HepG2 (cell line): ENCODE data around the gene GPR158. TPM values are rescaled to one million over a fixed set of nuclear protein-coding genes. Genes with fewer than 3 reads are reported as not detected.

Experiments used
- ATAC-seq: fragments of 200-7000 bp; cut with Tn5 transposase; 3 replicates; pipeline ENCODE4 v1.9.1; 2020; ENCODE audit warnings: mild to moderate bottlenecking, moderate library complexity
- BruUV-seq: library from RNA; stranded (reverse); fragments of 400-500 nt; replicated peaks from 2 replicates; lab custom pipeline; 2021; lab: Mats Ljungman, UMichigan
- CTCF ChIA-PET: fragments of 300-600 bp; formaldehyde crosslinking; extraction: SDS; loops from one replicate; lab custom pipeline; 2021; ENCODE audit warnings: low total read pairs, inconsistent platforms, low intra/inter-chr PET ratio; lab: Yijun Ruan, JAX
- POLR2A ChIA-PET: fragments of 350-600 bp; sonication (Branson Sonifier 250); formaldehyde crosslinking; loops from one replicate; lab custom pipeline; 2020; ENCODE audit warnings: antibody characterized with exemption, inconsistent platforms; lab: Yijun Ruan, JAX
- DNase-seq: peaks from one replicate; pipeline ENCODE4 v3.0.0-alpha.2; 2015; ENCODE audit warnings: low spot score
- FAIRE-seq: peaks from 3 replicates; lab custom pipeline; 2011; peaks lifted over from hg19 to GRCh38; lab: Jason Lieb, UNC
- H2AFZ ChIP-seq: one replicate; pipeline ENCODE4 v1.6.1; 2011; ENCODE audit warnings: low read length, inconsistent platforms
- H3K27ac ChIP-seq: fragments of 300-600 bp; 3 replicates; pipeline ENCODE4 v1.8.0; 2011; ENCODE audit warnings: mixed run types, mild to moderate bottlenecking, mixed read lengths, low read length, inconsistent platforms; ENCODE audit not compliant: insufficient read depth; ENCODE audit errors: extremely low read length
- H3K27me3 ChIP-seq, 2 experiments: fragments of 200-600 bp in 1 of 2; 2 replicates in 1 of 2; 3 replicates in 1 of 2; pipeline versions ENCODE4 v1.6.0 to v1.8.0; 2011; ENCODE audit warnings: low read length in 2 of 2, mild to moderate bottlenecking in 2 of 2, moderate library complexity in 2 of 2, inconsistent platforms in 1 of 2; ENCODE audit not compliant: insufficient read depth in 2 of 2, control insufficient read depth in 1 of 2
- H3K36me3 ChIP-seq, 2 experiments: fragments of 200-600 bp in 1 of 2; replicated peaks in 1 of 2; 2 replicates in 1 of 2; 3 replicates in 1 of 2; pipeline versions ENCODE4 v1.5.1 to v1.8.0; 2011; ENCODE audit warnings: low read length in 2 of 2, inconsistent platforms in 1 of 2; ENCODE audit not compliant: insufficient read depth in 2 of 2, control insufficient read depth in 1 of 2
- H3K4me1 ChIP-seq: 2 replicates; pipeline ENCODE4 v1.5.1; 2012; ENCODE audit warnings: low read length, inconsistent platforms; ENCODE audit not compliant: insufficient read depth
- H3K4me2 ChIP-seq: 2 replicates; pipeline ENCODE4 v1.6.0; 2011; ENCODE audit warnings: low read depth, low read length, inconsistent platforms
- H3K4me3 ChIP-seq, 3 experiments: fragments of 200-600 bp in 1 of 3; sonication (generic), shearing (Covaris generic) in 1 of 3; replicated peaks in 1 of 3; 2 replicates each; pipeline ENCODE4 v1.5.1; 2011 to 2016; ENCODE audit warnings: low read length in 3 of 3, inconsistent platforms in 2 of 3, low read depth in 2 of 3, mild to moderate bottlenecking in 2 of 3, control low read depth in 1 of 3, mixed read lengths in 1 of 3; ENCODE audit not compliant: insufficient read depth in 1 of 3
- H3K79me2 ChIP-seq: one replicate; pipeline ENCODE4 v1.6.1; 2011; ENCODE audit warnings: low read length, inconsistent platforms; ENCODE audit not compliant: insufficient read depth
- H3K9ac ChIP-seq: 2 replicates; pipeline ENCODE4 v1.6.0; 2011; ENCODE audit warnings: mild to moderate bottlenecking, low read depth, low read length, inconsistent platforms; ENCODE audit not compliant: insufficient read depth
- H3K9me3 ChIP-seq: 2 replicates; pipeline ENCODE4 v1.5.1; 2012; ENCODE audit warnings: mild to moderate bottlenecking, low read length
- H4K20me1 ChIP-seq: 2 replicates; pipeline ENCODE4 v1.6.0; 2011; ENCODE audit warnings: inconsistent platforms, mild to moderate bottlenecking, low read length, moderate library complexity; ENCODE audit not compliant: insufficient read depth
- HNRNPK ChIP-seq: fragments of 200-400 bp; formaldehyde crosslinking; IDR thresholded peaks from 2 replicates; pipeline ENCODE4 v1.6.1; 2018; ENCODE audit warnings: low read length, low read depth, moderate library complexity, mild to moderate bottlenecking; ENCODE audit not compliant: poor library complexity, severe bottlenecking
- THYN1 ChIP-seq: sonication (generic); formaldehyde crosslinking; IDR thresholded peaks from 2 replicates; pipeline ENCODE4 v1.8.1; 2023; ENCODE audit warnings: low read depth, mild to moderate bottlenecking, moderate library complexity, missing genetic modification reagents, borderline replicate concordance
- ZBTB38 ChIP-seq: sonication (generic); formaldehyde crosslinking; IDR thresholded peaks from 2 replicates; pipeline ENCODE4 v1.5.1; 2020; ENCODE audit warnings: mild to moderate bottlenecking, missing genetic modification reagents
- ZNF333 ChIP-seq: sonication (generic); formaldehyde crosslinking; IDR thresholded peaks from 2 replicates; pipeline ENCODE4 v1.4.0; 2020; ENCODE audit warnings: mild to moderate bottlenecking, missing genetic modification reagents, borderline replicate concordance
- WGBS: methylation state at CpG from one replicate; pipeline ENCODE4 v1.1.6; 2017; ENCODE audit warnings: low lambda C conversion rate; 5-methylcytosine and 5-hydroxymethylcytosine counted together
- in situ Hi-C: cut with HindIII; loops from 2 replicates; pipeline ENCODE4 v1.10.0; 2017; ENCODE audit warnings: low pct_unique_long_range_greater_than_20kb; ENCODE audit not compliant: extremely low pct_ligation_motif_present
- intact Hi-C: fragments of 100-400 bp; cut with micrococcal nuclease; formaldehyde crosslinking; loops from one replicate; pipeline ENCODE4 v1.10.0; 2022; ENCODE audit not compliant: unreplicated experiment
- polyA plus RNA-seq, 8 experiments: library from polyadenylated mRNA; depleted of rRNA in 3 of 8; stranded (reverse) in 7 of 8; unstranded in 1 of 8; fragments of >200 nt; fragmentation: Illumina TruSeq in 4 of 8; extraction: Trizol in 4 of 8; gene quantifications; 2 replicates each; pipeline versions ENCODE4 v1.2.1 to v1.2.3, GENCODE V29; 2011 to 2016; ENCODE audit warnings: low read depth in 4 of 8, missing spikeins in 1 of 8, mixed read lengths in 1 of 8; ENCODE audit not compliant: insufficient read depth in 1 of 8
- total RNA-seq, 5 experiments: library from RNA; depleted of rRNA; stranded (reverse); fragments of >200 nt; fragmentation: Illumina TruSeq; extraction: Trizol; gene quantifications; 2 replicates each; pipeline ENCODE4 v1.2.3, GENCODE V29; 2016; ENCODE audit warnings: low read depth in 1 of 5
- TF ChIP-seq, protein P1 (sequence below): sonication (generic); formaldehyde crosslinking; IDR thresholded peaks from 2 replicates; pipeline ENCODE4 v1.5.0; 2020; ENCODE audit warnings: missing genetic modification reagents, mild to moderate bottlenecking, borderline replicate concordance

The GPR158 gene
- total and polyA plus RNA-seq, 2 of the 13 experiments (the other 11 are each of a cell fraction or from before 2014, with no cell fraction given) = not detected

DNA sequence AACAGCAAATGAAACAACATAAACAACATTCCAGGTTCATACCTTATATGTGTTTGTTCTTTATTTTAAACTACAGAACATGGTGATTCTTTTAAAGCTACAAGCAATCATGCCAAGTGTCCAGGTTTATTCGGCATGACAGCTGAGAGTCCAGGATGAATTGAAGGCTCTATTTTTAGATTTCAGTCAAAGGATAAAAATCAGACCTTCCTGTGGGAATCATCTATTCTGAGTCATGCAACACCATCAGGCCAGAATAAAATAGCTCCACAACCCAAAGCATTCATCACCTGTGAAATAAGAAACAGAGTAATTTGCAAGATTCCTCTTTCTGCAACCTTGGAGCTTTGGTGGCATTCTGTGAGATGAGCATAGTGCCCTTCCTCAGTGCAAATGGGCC lies 466.8 kb downstream of the GPR158 start:
- H3K27me3 ChIP-seq = no peaks in the 10 kb centered on the region
- FAIRE-seq (no peak), ATAC-seq (no peak), DNase-seq (no peak)
- no peak overlapping the region for H3K27ac ChIP-seq
- H3K9ac ChIP-seq = no peak overlapping the region
- no peaks in the 10 kb centered on the region for H3K36me3 ChIP-seq
- H3K4me1 ChIP-seq = no peaks in the 10 kb centered on the region
- in situ Hi-C loops (no loop called here), intact Hi-C loops (no loop called here)
- H3K79me2 ChIP-seq = no peaks in the 10 kb centered on the region
- WGBS = 0% methylated on average over 1 of the region's 1 CpG
- H3K4me2 ChIP-seq = no peak overlapping the region
- H3K4me3 ChIP-seq = no peak overlapping the region
- BruUV-seq = no TSS peak
- H4K20me1 ChIP-seq = no peaks in the 10 kb centered on the region
- H3K9me3 ChIP-seq = no peaks in the 10 kb centered on the region
- ChIA-PET CTCF (no interaction called here), POLR2A (no interaction called here)
- TF ChIP-seq HNRNPK (no peak), ZNF333 (CRISPR knock-in tag) (no peak)
- no peak overlapping the region for H2AFZ ChIP-seq

DNA sequence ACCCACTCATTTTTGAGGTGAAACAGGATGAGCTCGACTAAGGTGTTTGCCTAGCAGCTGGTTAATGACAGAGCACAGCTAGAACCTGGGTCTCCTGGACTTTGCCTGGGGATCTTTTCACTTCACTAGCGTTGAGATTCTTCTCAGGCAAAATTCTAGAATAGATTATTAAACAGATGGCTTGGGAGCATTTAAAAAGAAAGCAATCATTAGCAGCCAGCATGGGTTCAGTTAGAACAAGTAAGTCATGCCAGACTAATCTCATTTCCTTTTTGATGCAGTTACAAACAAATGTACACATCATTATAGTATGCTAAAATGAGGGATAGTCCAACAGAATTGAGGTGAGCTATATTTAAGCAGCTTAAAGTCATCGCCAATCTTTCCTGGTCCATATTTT lies 467.9 kb downstream of the GPR158 start:
- 0% methylated on average over 3 of the region's 3 CpGs for WGBS
- Histone ChIP-seq H3K27ac (no peak overlapping the region), H3K9ac (no peak overlapping the region), H3K4me1 (no peaks in the 10 kb centered on the region), H3K36me3 (no peaks in the 10 kb centered on the region), H3K4me3 (no peak overlapping the region), H2AFZ (no peak overlapping the region), H3K79me2 (no peaks in the 10 kb centered on the region), H3K27me3 (no peaks in the 10 kb centered on the region), H3K9me3 (no peaks in the 10 kb centered on the region), H4K20me1 (no peaks in the 10 kb centered on the region), H3K4me2 (no peak overlapping the region)
- CTCF ChIA-PET = no interaction called here
- ATAC-seq (no peak), DNase-seq (no peak), FAIRE-seq (no peak)
- BruUV-seq = no TSS peak
- intact Hi-C loops = no loop called here
- TF ChIP-seq, protein P1, sequence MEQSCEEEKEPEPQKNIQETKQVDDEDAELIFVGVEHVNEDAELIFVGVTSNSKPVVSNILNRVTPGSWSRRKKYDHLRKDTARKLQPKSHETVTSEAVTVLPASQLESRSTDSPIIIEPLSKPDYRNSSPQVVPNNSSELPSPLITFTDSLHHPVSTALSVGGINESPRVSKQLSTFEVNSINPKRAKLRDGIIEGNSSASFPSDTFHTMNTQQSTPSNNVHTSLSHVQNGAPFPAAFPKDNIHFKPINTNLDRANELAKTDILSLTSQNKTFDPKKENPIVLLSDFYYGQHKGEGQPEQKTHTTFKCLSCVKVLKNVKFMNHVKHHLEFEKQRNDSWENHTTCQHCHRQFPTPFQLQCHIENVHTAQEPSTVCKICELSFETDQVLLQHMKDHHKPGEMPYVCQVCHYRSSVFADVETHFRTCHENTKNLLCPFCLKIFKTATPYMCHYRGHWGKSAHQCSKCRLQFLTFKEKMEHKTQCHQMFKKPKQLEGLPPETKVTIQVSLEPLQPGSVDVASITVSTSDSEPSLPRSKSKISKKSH = no peak
- no peak for TF ChIP-seq ZBTB38 (CRISPR knock-in tag)
- TF ChIP-seq THYN1 = no peak
- in situ Hi-C loops = no loop called here
- POLR2A ChIA-PET = no interaction called here
